ENCODE data around the gene CMTM7.
A peak's percentile ranks its signal among the peaks of the same experiment; 100 is the strongest.

DNA sequence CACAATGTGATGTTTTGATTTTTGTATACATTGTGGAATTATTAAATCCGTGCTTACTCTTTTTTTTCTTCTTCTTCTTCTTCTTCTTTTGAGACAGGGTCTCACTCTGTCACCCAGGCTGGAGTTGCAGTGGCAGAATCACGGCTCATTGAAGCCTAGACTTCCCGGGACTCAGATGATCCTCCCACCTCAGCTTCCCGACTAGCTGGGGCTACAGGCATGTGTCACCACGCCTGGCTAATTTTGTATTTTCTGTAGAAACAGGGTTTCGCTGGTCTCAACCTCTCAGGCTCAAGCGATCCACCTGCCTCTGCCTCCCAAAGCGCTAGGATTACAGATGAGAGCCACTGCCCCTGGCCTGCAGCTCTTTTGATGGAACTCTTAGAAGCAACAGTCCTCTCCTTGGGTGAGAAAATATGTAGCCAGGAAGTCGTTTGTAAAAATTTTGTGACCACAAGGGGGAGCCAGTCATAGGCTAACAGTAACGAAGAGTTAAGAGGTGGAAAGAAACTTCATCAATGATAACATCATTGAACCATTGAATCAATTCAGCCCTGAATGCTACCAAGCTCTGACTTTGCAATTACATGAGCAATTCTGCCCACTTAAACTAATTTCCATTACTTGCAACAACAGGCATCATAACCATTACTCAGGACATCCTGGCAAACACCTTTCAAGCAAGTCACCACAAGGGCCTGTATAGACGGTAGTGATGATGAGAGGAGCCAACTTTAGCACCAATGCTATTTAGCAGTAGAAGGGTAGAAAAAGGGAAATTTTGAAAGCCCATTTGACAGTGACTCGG, 16.7 kb upstream of the CMTM7 start:
- TF ChIP-seq, protein P1, sequence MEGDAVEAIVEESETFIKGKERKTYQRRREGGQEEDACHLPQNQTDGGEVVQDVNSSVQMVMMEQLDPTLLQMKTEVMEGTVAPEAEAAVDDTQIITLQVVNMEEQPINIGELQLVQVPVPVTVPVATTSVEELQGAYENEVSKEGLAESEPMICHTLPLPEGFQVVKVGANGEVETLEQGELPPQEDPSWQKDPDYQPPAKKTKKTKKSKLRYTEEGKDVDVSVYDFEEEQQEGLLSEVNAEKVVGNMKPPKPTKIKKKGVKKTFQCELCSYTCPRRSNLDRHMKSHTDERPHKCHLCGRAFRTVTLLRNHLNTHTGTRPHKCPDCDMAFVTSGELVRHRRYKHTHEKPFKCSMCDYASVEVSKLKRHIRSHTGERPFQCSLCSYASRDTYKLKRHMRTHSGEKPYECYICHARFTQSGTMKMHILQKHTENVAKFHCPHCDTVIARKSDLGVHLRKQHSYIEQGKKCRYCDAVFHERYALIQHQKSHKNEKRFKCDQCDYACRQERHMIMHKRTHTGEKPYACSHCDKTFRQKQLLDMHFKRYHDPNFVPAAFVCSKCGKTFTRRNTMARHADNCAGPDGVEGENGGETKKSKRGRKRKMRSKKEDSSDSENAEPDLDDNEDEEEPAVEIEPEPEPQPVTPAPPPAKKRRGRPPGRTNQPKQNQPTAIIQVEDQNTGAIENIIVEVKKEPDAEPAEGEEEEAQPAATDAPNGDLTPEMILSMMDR (IDR thresholded peaks at IDR 0.05 in 2 of 3, conservative IDR thresholded peaks at IDR 0.05 in 1 of 3; ENCODE audit: insufficient read depth in 2 of 3, low read depth in 1 of 3, low read length in 3 of 3) = peak; percentile 56 to 74 (median 69)
- TF ChIP-seq TAF15 (IDR thresholded peaks at IDR 0.05; ENCODE audit: low read depth, low read length) = no peak
- TF ChIP-seq BRCA1 (IDR thresholded peaks at IDR 0.05) = no peak
- TF ChIP-seq BRCA1 (CRISPR knock-in tag; IDR thresholded peaks at IDR 0.05) = no peak
- TF ChIP-seq SMARCC2 (IDR thresholded peaks at IDR 0.05; ENCODE audit: low read depth) = no peak

Data from K562 (cell line).